Measurements from ENCODE around the gene RAB23. TPM values are rescaled to one million over a fixed set of nuclear protein-coding genes. Genes with fewer than 3 reads are reported as not detected.

RAB23 gene
- total and polyA plus RNA-seq, 2 of the 8 experiments (the other 6 are each of a cell fraction or from before 2014, with no cell fraction given) = 6.5 to 17.2 TPM

- H3K56ac ChIP-seq (replicated peaks; ENCODE audit: insufficient read length, low read depth, low read length) = no peak overlapping the region
- no peak overlapping the region for H3K14ac ChIP-seq (ENCODE audit: insufficient read length)
- FAIRE-seq (no peak), DNase-seq (ENCODE audit: low read depth in 1 of 2, low spot score in 2 of 2) (no peak)
- no peak overlapping the region for H2BK15ac ChIP-seq (ENCODE audit: low read length)
- no peak overlapping the region for H3K4me3 ChIP-seq (ENCODE audit: extremely low read depth in 1 of 4, insufficient read depth in 2 of 4, low read depth in 3 of 4, low read length in 4 of 4)
- no peak overlapping the region for H2BK20ac ChIP-seq (ENCODE audit: low read length)
- TF ChIP-seq CTCF (IDR thresholded peaks at IDR 0.05; ENCODE audit: control extremely low read depth in 1 of 3, insufficient read depth in 1 of 3, low read depth in 1 of 3, low read length in 3 of 3) = no peak
- TF ChIP-seq SIN3A (conservative IDR thresholded peaks at IDR 0.05 in 1 of 2, IDR thresholded peaks at IDR 0.05 in 1 of 2; ENCODE audit: low read depth in 1 of 2, low read length in 2 of 2) = no peak
- TF ChIP-seq RNF2 (IDR thresholded peaks at IDR 0.05; ENCODE audit: borderline replicate concordance, low read depth, low read length, missing control alignments, poor library complexity, severe bottlenecking) = no peak
- no peak for TF ChIP-seq SIX5 (IDR thresholded peaks at IDR 0.05; ENCODE audit: low read depth, low read length)
- TF ChIP-seq EP300 (IDR thresholded peaks at IDR 0.05; ENCODE audit: borderline replicate concordance in 1 of 2, low read depth in 2 of 2, low read length in 2 of 2) = no peak
- no peak for TF ChIP-seq POLR2AphosphoS5 (IDR thresholded peaks at IDR 0.05; ENCODE audit: low read depth, low read length)
- no peak for TF ChIP-seq TAF1 (IDR thresholded peaks at IDR 0.05; ENCODE audit: low read depth, low read length)
- TF ChIP-seq NRF1 (IDR thresholded peaks at IDR 0.05; ENCODE audit: low read depth, low read length) = no peak
- TF ChIP-seq USF2 (IDR thresholded peaks at IDR 0.05; ENCODE audit: low read length) = no peak
- H2BK120ac ChIP-seq (replicated peaks; ENCODE audit: low read depth, low read length) = no peak overlapping the region
- no peaks in the 10 kb centered on the region for H3K27me3 ChIP-seq (replicated peaks in 1 of 4; ENCODE audit: control insufficient read depth in 3 of 4, extremely low read depth in 1 of 4, insufficient read depth in 3 of 4, low read length in 3 of 4)
- no peak overlapping the region for H3K18ac ChIP-seq (ENCODE audit: extremely low read depth, low read length)
- no peak overlapping the region for H4K5ac ChIP-seq (ENCODE audit: insufficient read length, low read depth, low read length)
- no peak overlapping the region for H2BK12ac ChIP-seq (ENCODE audit: low read depth, low read length)
- H4K20me1 ChIP-seq (replicated peaks in 1 of 2; ENCODE audit: control insufficient read depth in 1 of 2, insufficient read depth in 2 of 2, low read length in 2 of 2) = no peaks in the 10 kb centered on the region
- no peaks in the 10 kb centered on the region for H3K79me1 ChIP-seq (ENCODE audit: low read depth, low read length)
- no peaks in the 10 kb centered on the region for H3K79me2 ChIP-seq (ENCODE audit: control insufficient read depth in 1 of 2, insufficient read depth in 2 of 2, low read length in 2 of 2)
- no peaks in the 10 kb centered on the region for H3K9me3 ChIP-seq (ENCODE audit: insufficient read depth in 2 of 2, low read depth in 1 of 2, low read length in 1 of 2)
- H3K23ac ChIP-seq (ENCODE audit: insufficient read length) = no peak overlapping the region
- H3K4me2 ChIP-seq (ENCODE audit: insufficient read depth in 1 of 2, low read depth in 2 of 2, low read length in 2 of 2) = no peak overlapping the region
- no peak overlapping the region for H3K27ac ChIP-seq (ENCODE audit: low read depth, low read length)
- no peaks in the 10 kb centered on the region for H3K36me3 ChIP-seq (ENCODE audit: control insufficient read depth in 2 of 4, insufficient read depth in 4 of 4, low read length in 3 of 4)
- ChIA-PET POLR2A (ENCODE audit: partially characterized antibody) (interaction anchor here (1.3 kb wide), 1 partner anchor 41 kb away, joined by 3 read pairs; no protein-coding TSS in a partner anchor), CTCF (ENCODE audit: partially characterized antibody) (interaction anchor here (1.1 to 1.9 kb wide), 4 partner anchors 54 to 358 kb away, joined by 3 to 6 read pairs (median 4); partner anchors contain the start of gene PRIM2)
- H2AFZ ChIP-seq (ENCODE audit: low read length) = no peak overlapping the region
- H3K4ac ChIP-seq (replicated peaks; ENCODE audit: insufficient read length, low read depth, low read length) = no peak overlapping the region
- H4K91ac ChIP-seq (replicated peaks; ENCODE audit: insufficient read length, low read length) = no peak overlapping the region
- H4K8ac ChIP-seq (ENCODE audit: extremely low read depth, insufficient read depth, low read length) = no peak overlapping the region
- H3K4me1 ChIP-seq (replicated peaks in 1 of 4; ENCODE audit: control insufficient read depth in 3 of 4, insufficient read depth in 4 of 4, low read length in 3 of 4) = no peaks in the 10 kb centered on the region
- no peaks in the 10 kb centered on the region for H3K23me2 ChIP-seq (ENCODE audit: low read depth, low read length)
- H3K9ac ChIP-seq (replicated peaks in 1 of 4; ENCODE audit: extremely low read depth in 1 of 4, low read depth in 3 of 4, low read length in 3 of 4) = no peak overlapping the region
- WGBS, 2 experiments (ENCODE audit: extremely low coverage in 1 of 2, insufficient coverage in 1 of 2, insufficient read length in 1 of 2, insufficient replicate concordance in 2 of 2, low coverage in 1 of 2, low lambda C conversion rate in 2 of 2, missing lambda C conversion rate in 1 of 2) = 92% methylated on average over 2 of the region's 2 CpGs; no CpG with 5 or more reads in 1 of the 2 experiments
- H2AK5ac ChIP-seq (ENCODE audit: low read depth, low read length) = no peak overlapping the region
- no peak overlapping the region for H2BK5ac ChIP-seq (ENCODE audit: low read depth, low read length)
Measured at GRCh38 chr6:57262488-57262887, 40.4 kb upstream of the RAB23 start.
